ENCODE data around the gene CBR1. TPM values are rescaled to one million over a fixed set of nuclear protein-coding genes. Genes with fewer than 3 reads are reported as not detected.

CBR1 gene
- total and polyA plus RNA-seq, 2 donors (not counting 3 experiments of a cell fraction or from before 2014, with no cell fraction given): 41.3 to 124 TPM

DNA sequence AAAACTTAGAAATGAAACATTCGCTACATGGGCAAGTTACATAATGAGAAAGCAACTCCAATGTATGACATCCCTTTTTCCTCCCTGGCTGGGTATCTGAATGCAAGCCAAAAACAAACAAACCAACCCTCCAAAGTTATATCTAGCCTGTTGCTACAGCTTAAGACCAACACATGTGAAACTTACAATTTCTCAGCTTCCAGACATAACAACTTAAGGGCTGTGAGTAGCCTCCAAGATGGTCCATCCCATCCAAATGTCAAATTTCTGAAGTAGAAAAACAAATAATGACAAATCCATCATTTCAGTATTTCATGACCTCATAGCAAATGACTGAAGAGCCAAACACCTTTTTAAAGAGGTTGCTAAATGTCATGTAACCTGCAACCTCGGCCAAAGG, 29.4 kb upstream of the CBR1 start:
- no TSS peak for BruUV-seq (replicated peaks)
- H2AFZ ChIP-seq (ENCODE audit: low read depth, low read length): no peak overlapping the region
- no peak for FAIRE-seq
- H3K9me1 ChIP-seq (replicated peaks; ENCODE audit: control insufficient read depth, extremely low read depth, insufficient read depth, low read length): no peaks in the 10 kb centered on the region
- no peaks in the 10 kb centered on the region for H3K79me2 ChIP-seq (ENCODE audit: control insufficient read depth, insufficient read depth, low read length)
- no peak overlapping the region for H3K4me3 ChIP-seq (replicated peaks in 1 of 3; ENCODE audit: insufficient read depth in 1 of 3, low read depth in 1 of 3, low read length in 3 of 3)
- H3K4me1 ChIP-seq (ENCODE audit: control insufficient read depth, extremely low read depth, insufficient read depth, low read length): no peaks in the 10 kb centered on the region
- dilution Hi-C loops (cut with MboI; ENCODE audit: extremely low pct_ligation_motif_present, low sequenced_read_pairs) (no loop called here), intact Hi-C loops (cut with micrococcal nuclease) (no loop called here)
- no peaks in the 10 kb centered on the region for H4K20me1 ChIP-seq (replicated peaks; ENCODE audit: control insufficient read depth, extremely low read depth, insufficient read depth, low read length)
- H3K27ac ChIP-seq (ENCODE audit: insufficient read depth, low read depth, low read length): no peak overlapping the region
- POLR2A ChIA-PET: no interaction called here
- H3K4me2 ChIP-seq (ENCODE audit: insufficient read depth, low read length): no peak overlapping the region
- H3K36me3 ChIP-seq (ENCODE audit: control insufficient read depth in 2 of 2, extremely low read depth in 1 of 2, insufficient read depth in 2 of 2, low read length in 2 of 2): peaks cover 5 to 26% of the 10 kb centered on the region in 2 experiments
- no peaks in the 10 kb centered on the region for H3K27me3 ChIP-seq (ENCODE audit: control insufficient read depth in 2 of 2, insufficient read depth in 2 of 2, low read length in 2 of 2)
- TF ChIP-seq GATA2 (IDR thresholded peaks at IDR 0.05; ENCODE audit: insufficient read depth, insufficient read length, low read depth, low read length) (no peak), EZH2 (IDR thresholded peaks at IDR 0.05; ENCODE audit: borderline replicate concordance, low read depth, low read length, severe bottlenecking) (no peak), POLR2AphosphoS5 (IDR thresholded peaks at IDR 0.05; ENCODE audit: insufficient read depth, low read depth, low read length) (no peak), POLR2A (IDR thresholded peaks at IDR 0.05; ENCODE audit: low read depth, low read length) (no peak), FOS (IDR thresholded peaks at IDR 0.05; ENCODE audit: borderline replicate concordance, insufficient read depth, low read length) (no peak), JUN (IDR thresholded peaks at IDR 0.05; ENCODE audit: borderline replicate concordance, insufficient read depth, insufficient read length, low read depth) (no peak), CTCF (IDR thresholded peaks at IDR 0.05; ENCODE audit: extremely low read depth in 1 of 2, insufficient read depth in 1 of 2, low read depth in 1 of 2, low read length in 2 of 2) (no peak), MYC (IDR thresholded peaks at IDR 0.05; ENCODE audit: low read depth, low read length) (no peak)
- TF ChIP-seq, protein P1, sequence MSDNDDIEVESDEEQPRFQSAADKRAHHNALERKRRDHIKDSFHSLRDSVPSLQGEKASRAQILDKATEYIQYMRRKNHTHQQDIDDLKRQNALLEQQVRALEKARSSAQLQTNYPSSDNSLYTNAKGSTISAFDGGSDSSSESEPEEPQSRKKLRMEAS (IDR thresholded peaks at IDR 0.05; ENCODE audit: insufficient read depth, insufficient read length): no peak
- no peak for DNase-seq (ENCODE audit: low read depth, low spot score)
- H3K9me3 ChIP-seq (replicated peaks; ENCODE audit: control insufficient read depth, insufficient read depth, low read length): no peaks in the 10 kb centered on the region
- CTCF ChIA-PET: interaction anchor here (1.2 to 1.5 kb wide), 3 partner anchors 12 to 73 kb away, joined by 3 to 6 read pairs (median 4); no protein-coding TSS in a partner anchor
- H3K9ac ChIP-seq (replicated peaks; ENCODE audit: extremely low read depth, insufficient read depth, low read length): no peak overlapping the region

All from endothelial cell of umbilical vein (primary cell).